Transverse colon (tissue), 4 donors: Measurements from ENCODE around the gene DDX56.

Experiments
- CTCF ChIP-seq, 5 experiments: fragments of 200-600 bp in 3 of 5; fragments of 450-650 bp in 2 of 5; sonication (generic) in 3 of 5; IDR thresholded peaks; 1 replicate in 2 of 5; 2 replicates in 3 of 5; pipeline ENCODE4 v1.5.1; 2016 to 2017; ENCODE audit warnings: antibody characterized with exemption in 5 of 5, inconsistent platforms in 3 of 5, mild to moderate bottlenecking in 2 of 5, moderate library complexity in 1 of 5
- EP300 ChIP-seq: sonication (generic); formaldehyde crosslinking; IDR thresholded peaks from one replicate; pipeline ENCODE4 v1.6.1; 2017; ENCODE audit warnings: antibody characterized with exemption, low read depth
- POLR2A ChIP-seq: fragments of 450-650 bp; IDR thresholded peaks from one replicate; pipeline ENCODE4 v1.6.1; 2016; ENCODE audit warnings: antibody characterized with exemption, mild to moderate bottlenecking, moderate library complexity
- POLR2AphosphoS5 ChIP-seq, 3 donors: sonication (generic); formaldehyde crosslinking; IDR thresholded peaks; one replicate each; pipeline ENCODE4 v1.6.1; 2016; ENCODE audit warnings: antibody characterized with exemption in 3 of 3

GRCh38 chr7:44547536-44548231 lies 26.0 kb downstream of the DDX56 start:
- TF ChIP-seq CTCF (IDR thresholded peaks at IDR 0.05), result no peak
- no peak for TF ChIP-seq POLR2A
- no peak for TF ChIP-seq EP300
- TF ChIP-seq POLR2AphosphoS5 (IDR thresholded peaks at IDR 0.05), result no peak
